ENCODE results near the gene ABCF2. TPM values are rescaled to one million over a fixed set of nuclear protein-coding genes. Genes with fewer than 3 reads are reported as not detected.

Gene ABCF2
- total RNA-seq, 2 experiments from 2014 or later: 31.8 to 44.9 TPM

DNA sequence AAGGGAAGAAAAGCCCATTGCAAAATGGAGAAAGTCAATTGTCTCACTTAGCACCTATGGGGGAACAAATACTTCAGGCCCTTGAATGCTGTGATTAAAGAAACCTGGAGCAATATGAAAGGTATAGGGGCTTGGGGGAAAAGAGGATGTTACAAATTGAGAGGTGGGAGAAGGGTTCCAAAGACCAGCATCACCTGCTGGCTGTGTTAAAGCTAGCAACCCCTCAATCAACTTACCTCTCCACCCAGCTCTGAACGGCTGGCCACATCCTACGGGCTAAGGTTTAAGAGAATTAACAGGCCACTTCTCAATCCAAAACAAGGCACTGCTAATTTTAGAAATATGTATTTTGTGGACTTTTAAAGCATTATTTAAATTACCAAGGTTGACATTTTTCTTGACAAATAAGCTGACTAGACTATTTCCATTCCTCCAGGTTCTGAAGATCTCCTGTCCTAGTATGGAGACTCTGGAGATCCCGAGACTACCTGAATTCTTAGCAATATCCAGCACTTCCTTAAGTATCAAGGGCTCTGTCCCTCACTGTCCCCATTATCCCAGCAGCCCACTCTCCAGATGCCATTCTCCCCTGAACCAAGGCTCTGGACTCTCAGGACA is 15.7 kb downstream of the ABCF2 start:
- Histone ChIP-seq H2AFZ (ENCODE audit: low read length) (no peak overlapping the region), H3K36me3 (ENCODE audit: insufficient read depth, low read length) (peaks cover 46% of the 10 kb centered on the region), H3K4me2 (ENCODE audit: low read length) (no peak overlapping the region), H3K79me2 (ENCODE audit: insufficient read depth, low read depth, low read length) (no peaks in the 10 kb centered on the region), H4K20me1 (ENCODE audit: insufficient read depth, low read length) (no peaks in the 10 kb centered on the region), H3K27ac (ENCODE audit: low read depth, low read length, poor library complexity, severe bottlenecking) (no peak overlapping the region), H3K4me1 (ENCODE audit: insufficient read depth, low read length, poor library complexity, severe bottlenecking) (no peaks in the 10 kb centered on the region), H3K9me3 (ENCODE audit: low read length) (no peaks in the 10 kb centered on the region), H3K9me2 (ENCODE audit: insufficient read depth, low read length) (no peaks in the 10 kb centered on the region), H3K4me3 (ENCODE audit: low read depth, low read length, poor library complexity, severe bottlenecking) (no peak overlapping the region)
- ChIA-PET CTCF (ENCODE audit: unreplicated experiment) (no interaction called here), POLR2A (no interaction called here)
- no TSS peak for BruUV-seq (replicated peaks)
- TF ChIP-seq EZH2phosphoT487 (IDR thresholded peaks at IDR 0.05; ENCODE audit: borderline replicate concordance, low read depth, low read length): no peak
- TF ChIP-seq, protein P1, sequence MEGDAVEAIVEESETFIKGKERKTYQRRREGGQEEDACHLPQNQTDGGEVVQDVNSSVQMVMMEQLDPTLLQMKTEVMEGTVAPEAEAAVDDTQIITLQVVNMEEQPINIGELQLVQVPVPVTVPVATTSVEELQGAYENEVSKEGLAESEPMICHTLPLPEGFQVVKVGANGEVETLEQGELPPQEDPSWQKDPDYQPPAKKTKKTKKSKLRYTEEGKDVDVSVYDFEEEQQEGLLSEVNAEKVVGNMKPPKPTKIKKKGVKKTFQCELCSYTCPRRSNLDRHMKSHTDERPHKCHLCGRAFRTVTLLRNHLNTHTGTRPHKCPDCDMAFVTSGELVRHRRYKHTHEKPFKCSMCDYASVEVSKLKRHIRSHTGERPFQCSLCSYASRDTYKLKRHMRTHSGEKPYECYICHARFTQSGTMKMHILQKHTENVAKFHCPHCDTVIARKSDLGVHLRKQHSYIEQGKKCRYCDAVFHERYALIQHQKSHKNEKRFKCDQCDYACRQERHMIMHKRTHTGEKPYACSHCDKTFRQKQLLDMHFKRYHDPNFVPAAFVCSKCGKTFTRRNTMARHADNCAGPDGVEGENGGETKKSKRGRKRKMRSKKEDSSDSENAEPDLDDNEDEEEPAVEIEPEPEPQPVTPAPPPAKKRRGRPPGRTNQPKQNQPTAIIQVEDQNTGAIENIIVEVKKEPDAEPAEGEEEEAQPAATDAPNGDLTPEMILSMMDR (conservative IDR thresholded peaks at IDR 0.05; ENCODE audit: low read length): no peak
- intact Hi-C loops (cut with micrococcal nuclease; ENCODE audit: unreplicated experiment): no loop called here
- no peak for DNase-seq (ENCODE audit: low spot score)

GRCh38 chr7:151210087-151210854 is 16.7 kb downstream of the ABCF2 start, which contains the start of gene H2BK1:
H2BK1 (minus strand) TSS chr7:151210488; CDS start chr7:151210318, 170 bp downstream.
- Histone ChIP-seq H3K4me1 (ENCODE audit: insufficient read depth, low read length, poor library complexity, severe bottlenecking) (no peaks in the 10 kb centered on the region), H3K4me2 (ENCODE audit: low read length) (no peak within 1 kb of the TSS), H3K4me3 (ENCODE audit: low read depth, low read length, poor library complexity, severe bottlenecking) (no peak within 1 kb of the TSS), H3K9me3 (ENCODE audit: low read length) (no peaks in the 10 kb centered on the region), H3K79me2 (ENCODE audit: insufficient read depth, low read depth, low read length) (no peaks in the 10 kb centered on the region), H3K9me2 (ENCODE audit: insufficient read depth, low read length) (no peaks in the 10 kb centered on the region), H2AFZ (ENCODE audit: low read length) (no peak within 1 kb of the TSS), H3K36me3 (ENCODE audit: insufficient read depth, low read length) (peaks cover 36% of the 10 kb centered on the region), H4K20me1 (ENCODE audit: insufficient read depth, low read length) (no peaks in the 10 kb centered on the region), H3K27ac (ENCODE audit: low read depth, low read length, poor library complexity, severe bottlenecking) (no peak within 1 kb of the TSS)
- intact Hi-C loops (cut with micrococcal nuclease; ENCODE audit: unreplicated experiment): no loop called here
- CTCF ChIA-PET (ENCODE audit: unreplicated experiment): no interaction called here
- no peak for TF ChIP-seq EZH2phosphoT487 (IDR thresholded peaks at IDR 0.05; ENCODE audit: borderline replicate concordance, low read depth, low read length)
- no TSS peak for BruUV-seq (replicated peaks)
- no peak for DNase-seq (ENCODE audit: low spot score)
- POLR2A ChIA-PET: interaction anchor here (0.6 kb wide), 1 partner anchor 129 kb away, joined by 3 read pairs; the partner anchor contains the start of gene FASTK

GRCh38 chr7:151209588-151209987 is 17.4 kb downstream of the ABCF2 start:
- DNase-seq (ENCODE audit: low spot score): no peak
- H3K9me3 ChIP-seq (ENCODE audit: low read length): no peaks in the 10 kb centered on the region
- H4K20me1 ChIP-seq (ENCODE audit: insufficient read depth, low read length): no peaks in the 10 kb centered on the region
- intact Hi-C loops (cut with micrococcal nuclease; ENCODE audit: unreplicated experiment): no loop called here
- H3K36me3 ChIP-seq (ENCODE audit: insufficient read depth, low read length): peaks cover 29% of the 10 kb centered on the region
- TF ChIP-seq EZH2phosphoT487 (IDR thresholded peaks at IDR 0.05; ENCODE audit: borderline replicate concordance, low read depth, low read length): no peak
- TF ChIP-seq, protein P1 (conservative IDR thresholded peaks at IDR 0.05; ENCODE audit: low read length): no peak
- no peaks in the 10 kb centered on the region for H3K4me1 ChIP-seq (ENCODE audit: insufficient read depth, low read length, poor library complexity, severe bottlenecking)
- ChIA-PET CTCF (ENCODE audit: unreplicated experiment) (no interaction called here), POLR2A (interaction anchor here (0.6 kb wide), 1 partner anchor 129 kb away, joined by 3 read pairs; the partner anchor contains the start of gene FASTK)
- H3K4me3 ChIP-seq (ENCODE audit: low read depth, low read length, poor library complexity, severe bottlenecking): no peak overlapping the region
- H3K9me2 ChIP-seq (ENCODE audit: insufficient read depth, low read length): no peaks in the 10 kb centered on the region
- H3K79me2 ChIP-seq (ENCODE audit: insufficient read depth, low read depth, low read length): no peaks in the 10 kb centered on the region
- no peak overlapping the region for H3K27ac ChIP-seq (ENCODE audit: low read depth, low read length, poor library complexity, severe bottlenecking)
- H3K4me2 ChIP-seq (ENCODE audit: low read length): no peak overlapping the region
- no TSS peak for BruUV-seq (replicated peaks)
- no peak overlapping the region for H2AFZ ChIP-seq (ENCODE audit: low read length)

Data from OCI-LY7 (cell line).